ENCODE results near the gene DPP10.

The DPP10 gene

GRCh38 chr2:115305712-115306111 lies 863.3 kb downstream of the DPP10 start:
- no peak for TF ChIP-seq CTCF (IDR thresholded peaks at IDR 0.05; ENCODE audit: control insufficient read depth, extremely low read depth, insufficient read depth)
- DNase-seq (ENCODE audit: low read depth) = no peak
- no peak overlapping the region for H3K4me3 ChIP-seq (ENCODE audit: low read depth, low read length)

- no peak for TF ChIP-seq CTCF (IDR thresholded peaks at IDR 0.05; ENCODE audit: control insufficient read depth, extremely low read depth, insufficient read depth)
- H3K4me3 ChIP-seq (ENCODE audit: low read depth, low read length) = no peak overlapping the region
- DNase-seq (ENCODE audit: low read depth) = no peak
These were observed 871.7 kb downstream of the DPP10 start for GRCh38 chr2:115314119-115314518.

- DNase-seq (ENCODE audit: low read depth) = no peak
- H3K4me3 ChIP-seq (ENCODE audit: low read depth, low read length) = no peak overlapping the region
- TF ChIP-seq CTCF (IDR thresholded peaks at IDR 0.05; ENCODE audit: control insufficient read depth, extremely low read depth, insufficient read depth) = no peak
These were observed 884.6 kb downstream of the DPP10 start for GRCh38 chr2:115327061-115327460.

- TF ChIP-seq CTCF (IDR thresholded peaks at IDR 0.05; ENCODE audit: control insufficient read depth, extremely low read depth, insufficient read depth) = no peak
- no peak overlapping the region for H3K4me3 ChIP-seq (ENCODE audit: low read depth, low read length)
These were observed 917.1 kb downstream of the DPP10 start for GRCh38 chr2:115359550-115359949.

GRCh38 chr2:115364093-115364492 lies 921.7 kb downstream of the DPP10 start:
- TF ChIP-seq CTCF (IDR thresholded peaks at IDR 0.05; ENCODE audit: control insufficient read depth, extremely low read depth, insufficient read depth) = no peak
- H3K4me3 ChIP-seq (ENCODE audit: low read depth, low read length) = no peak overlapping the region
- no peak for DNase-seq (ENCODE audit: low read depth)

More at GRCh38 chr2:115359550-115359949, 917.1 kb downstream of the DPP10 start:
- no peak for DNase-seq (ENCODE audit: low read depth)

- no peak overlapping the region for H3K4me3 ChIP-seq (ENCODE audit: low read depth, low read length)
- no peak for DNase-seq (ENCODE audit: low read depth)
- TF ChIP-seq CTCF (IDR thresholded peaks at IDR 0.05; ENCODE audit: control insufficient read depth, extremely low read depth, insufficient read depth) = no peak
These were observed 927.0 kb downstream of the DPP10 start for GRCh38 chr2:115369400-115369799.

GRCh38 chr2:115374981-115375380 lies 932.5 kb downstream of the DPP10 start:
- H3K4me3 ChIP-seq (ENCODE audit: low read depth, low read length) = no peak overlapping the region
- DNase-seq (ENCODE audit: low read depth) = no peak
- TF ChIP-seq CTCF (IDR thresholded peaks at IDR 0.05; ENCODE audit: control insufficient read depth, extremely low read depth, insufficient read depth) = no peak
